CD4-positive, alpha-beta T cell treated with Interferon gamma for 1 hour (primary cell): ENCODE measurements around the gene RAP1A.
"Not testable (repeated sequence)": the region's sequence is repeated elsewhere in the genome, so short reads cannot be mapped to it uniquely, and the experiment has no call there.

Experiments
- DNase-seq: peaks from one replicate; pipeline ENCODE4 v3.0.0-alpha.2; 2020

Gene RAP1A

DNA sequence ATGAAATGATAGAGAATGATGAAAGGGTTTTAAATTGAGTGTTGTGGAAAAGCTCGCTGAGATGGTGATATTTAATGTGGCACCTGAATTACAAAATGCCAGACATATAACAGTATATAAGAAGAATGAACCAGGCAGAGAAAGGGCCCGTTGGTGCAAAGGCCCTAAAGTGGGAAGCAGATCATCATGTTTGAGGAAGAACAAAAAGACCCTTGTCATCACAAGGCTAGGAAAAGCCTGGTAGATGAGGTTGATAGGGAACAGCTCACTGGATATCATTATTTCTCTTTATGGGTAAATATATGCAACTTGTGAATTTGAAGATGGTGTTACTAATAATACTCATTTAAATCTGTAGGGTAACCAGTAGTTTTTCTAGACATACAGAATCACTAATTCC, 11.0 kb downstream of the RAP1A start:
- no peak for DNase-seq

DNA sequence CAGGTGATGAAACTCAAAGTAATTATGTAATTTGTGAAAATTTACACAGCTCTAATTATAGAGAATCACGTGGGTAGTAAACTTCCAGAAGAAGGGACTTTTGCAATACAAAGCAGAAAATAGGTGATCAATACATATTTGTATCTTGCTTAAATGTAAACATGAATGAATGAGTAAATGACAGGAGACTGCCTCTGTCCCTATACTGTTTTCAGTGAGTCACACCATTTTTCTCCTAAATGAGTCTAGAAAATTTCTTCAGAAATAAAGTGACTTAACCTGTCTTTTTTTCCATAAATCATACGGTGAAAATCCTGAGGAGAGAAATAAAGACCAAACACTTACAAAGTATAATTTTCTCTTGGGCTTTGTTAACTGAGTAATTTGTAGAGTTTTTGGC, 11.9 kb downstream of the RAP1A start:
- no peak for DNase-seq

DNA sequence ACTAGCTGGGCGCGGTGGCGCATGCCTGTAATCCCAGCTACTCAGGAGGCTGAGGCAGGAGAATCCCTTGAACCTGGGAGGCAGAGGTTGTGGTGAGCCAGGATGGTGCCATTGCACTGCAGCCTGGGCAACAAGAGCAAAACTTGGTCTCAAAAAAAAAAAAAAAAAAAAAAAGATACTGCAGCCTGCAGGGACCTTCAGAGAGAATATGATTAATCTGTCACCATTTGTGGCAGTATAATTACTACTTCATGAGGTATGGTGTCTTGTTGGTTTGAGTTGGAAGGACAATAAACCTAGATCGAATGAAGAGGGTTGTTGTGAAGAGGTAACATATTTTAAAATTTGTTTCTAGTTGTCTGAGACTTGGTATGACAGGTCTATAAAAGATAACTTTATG, 13.2 kb downstream of the RAP1A start:
- DNase-seq: not testable (repeated sequence)

GRCh38 chr1:111633736-111634247, 14.2 kb downstream of the RAP1A start:
- no peak for DNase-seq

DNA sequence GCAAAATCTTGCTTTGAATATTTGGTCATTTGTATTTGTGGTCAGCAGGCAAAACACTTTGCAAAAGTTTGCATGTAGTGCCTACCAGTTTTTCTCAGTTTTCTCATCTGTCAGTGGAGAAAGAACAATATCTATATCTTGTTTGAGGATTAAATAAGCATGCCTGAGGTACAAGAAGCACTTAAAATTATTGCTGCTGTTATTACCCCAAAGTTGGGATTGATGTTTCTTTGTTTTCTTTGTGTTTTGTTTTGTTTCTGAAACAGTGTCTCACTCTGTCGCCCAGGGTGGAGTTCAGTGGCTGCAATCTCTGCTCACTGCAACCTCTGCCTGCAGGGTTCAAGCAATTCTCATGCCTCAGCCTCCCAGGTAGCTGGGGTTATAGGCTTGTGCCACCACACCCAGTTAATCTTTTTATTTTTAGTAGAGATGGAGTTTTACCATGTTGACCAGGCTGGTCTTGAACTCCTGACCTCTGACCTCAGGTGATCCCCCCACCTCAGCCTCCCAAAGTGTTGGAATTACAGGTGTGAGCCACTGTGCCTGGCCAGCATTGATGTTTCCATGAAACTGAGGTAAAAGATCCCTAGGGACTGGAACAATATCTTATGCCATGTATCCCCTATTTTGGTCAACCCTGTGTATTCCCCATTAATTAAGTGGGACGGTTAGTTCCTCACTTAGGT, 15.9 kb downstream of the RAP1A start:
- no peak for DNase-seq

GRCh38 chr1:111638320-111638719, 18.7 kb downstream of the RAP1A start:
- no peak for DNase-seq

DNA sequence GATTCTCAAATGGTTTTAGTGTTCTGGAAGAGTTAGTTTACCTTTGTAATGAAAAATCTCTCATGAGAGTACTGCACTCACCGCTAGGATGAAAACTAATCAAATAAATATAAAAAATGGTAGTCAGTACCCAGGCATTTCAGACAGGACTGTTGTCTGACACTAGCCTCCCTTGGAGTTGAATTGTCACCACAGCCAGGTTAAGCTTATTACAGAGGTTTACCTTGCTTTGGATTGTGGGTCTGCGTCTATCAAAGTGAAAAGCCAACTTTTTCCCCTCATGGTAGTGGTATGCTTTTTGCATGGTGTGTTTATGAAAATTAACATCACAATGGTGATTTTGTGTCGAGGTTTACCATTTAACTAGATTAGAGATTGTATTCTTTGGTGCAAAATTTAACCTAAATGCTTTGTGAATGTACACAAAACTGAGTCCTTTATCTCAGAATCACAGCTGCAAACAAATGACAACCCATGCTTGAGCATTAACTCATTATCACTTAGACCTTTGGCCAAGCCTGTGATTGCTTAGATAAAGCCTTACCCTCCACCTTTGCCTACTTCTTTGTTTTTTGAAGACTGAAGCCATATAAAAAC, 20.1 kb downstream of the RAP1A start:
- DNase-seq: no peak

GRCh38 chr1:111643097-111643496, 23.5 kb downstream of the RAP1A start:
- no peak for DNase-seq

GRCh38 chr1:111643696-111644095, 24.1 kb downstream of the RAP1A start:
- no peak for DNase-seq

GRCh38 chr1:111644506-111644905, 24.9 kb downstream of the RAP1A start:
- no peak for DNase-seq

GRCh38 chr1:111647736-111648135, 28.1 kb downstream of the RAP1A start:
- no peak for DNase-seq

DNA sequence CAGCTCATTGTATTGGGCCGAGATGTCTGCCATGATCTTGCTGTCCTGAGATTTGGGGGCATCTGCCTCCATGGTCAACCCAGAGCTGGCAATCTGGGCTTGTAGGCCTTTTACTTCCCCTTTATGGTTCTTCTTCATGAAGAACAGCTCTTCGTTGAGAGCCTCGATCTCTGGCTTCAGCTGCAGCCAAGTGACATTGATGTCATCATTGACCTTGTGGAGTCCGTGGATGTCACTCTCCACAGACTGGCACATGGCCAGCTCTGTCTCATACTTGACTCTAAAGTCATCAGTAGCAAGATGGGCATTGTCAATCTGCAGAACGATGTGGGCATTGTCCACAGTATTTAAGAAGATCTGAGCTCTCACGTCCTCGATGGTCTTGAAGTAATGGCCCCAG, 29.2 kb downstream of the RAP1A start:
- no peak for DNase-seq

- no peak for DNase-seq
These were observed 29.6 kb downstream of the RAP1A start for GRCh38 chr1:111649227-111649626.

- DNase-seq: no peak
These were observed 30.1 kb downstream of the RAP1A start for GRCh38 chr1:111649648-111650047.

DNA sequence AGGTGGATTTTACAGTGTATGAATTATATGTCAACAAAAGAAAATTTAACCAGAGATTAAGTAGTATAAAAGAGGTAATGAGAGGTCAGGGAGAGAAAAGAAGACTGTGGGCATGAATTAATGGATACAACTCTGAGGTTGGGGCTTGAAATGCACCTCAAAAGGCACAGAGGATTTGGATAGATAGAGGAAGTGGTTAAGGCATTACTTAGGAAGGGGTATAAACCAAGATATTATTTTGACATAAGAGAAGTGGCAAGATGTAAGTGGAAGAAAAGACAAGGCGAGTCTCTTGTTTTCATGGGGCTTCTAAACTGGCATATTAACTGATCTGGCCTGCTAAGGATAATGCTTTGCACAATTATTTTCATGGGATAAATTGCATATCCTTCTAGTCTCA, 34.1 kb downstream of the RAP1A start:
- DNase-seq: no peak

- no peak for DNase-seq
These were observed 35.2 kb downstream of the RAP1A start for GRCh38 chr1:111654839-111655238.

GRCh38 chr1:111656086-111657017, 36.8 kb downstream of the RAP1A start:
- no peak for DNase-seq

DNA sequence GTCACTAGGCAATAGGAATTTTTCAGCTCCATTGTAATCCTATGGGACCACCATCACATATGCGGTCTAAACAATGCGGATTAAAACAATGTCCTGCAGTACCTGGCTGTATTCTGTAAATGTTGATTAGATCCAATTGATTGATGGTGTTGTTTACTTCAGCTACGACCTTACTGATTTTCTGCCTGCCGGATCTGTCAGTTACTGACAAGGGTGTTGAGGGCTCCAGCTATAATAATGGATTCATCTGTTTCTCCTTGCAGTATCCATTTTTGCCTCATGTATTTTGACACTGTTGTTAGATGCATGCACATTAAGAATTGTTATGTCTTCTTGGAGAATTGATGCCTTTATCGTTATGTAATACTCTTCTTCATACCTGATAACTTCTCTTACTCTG, 39.0 kb downstream of the RAP1A start:
- no peak for DNase-seq

DNA sequence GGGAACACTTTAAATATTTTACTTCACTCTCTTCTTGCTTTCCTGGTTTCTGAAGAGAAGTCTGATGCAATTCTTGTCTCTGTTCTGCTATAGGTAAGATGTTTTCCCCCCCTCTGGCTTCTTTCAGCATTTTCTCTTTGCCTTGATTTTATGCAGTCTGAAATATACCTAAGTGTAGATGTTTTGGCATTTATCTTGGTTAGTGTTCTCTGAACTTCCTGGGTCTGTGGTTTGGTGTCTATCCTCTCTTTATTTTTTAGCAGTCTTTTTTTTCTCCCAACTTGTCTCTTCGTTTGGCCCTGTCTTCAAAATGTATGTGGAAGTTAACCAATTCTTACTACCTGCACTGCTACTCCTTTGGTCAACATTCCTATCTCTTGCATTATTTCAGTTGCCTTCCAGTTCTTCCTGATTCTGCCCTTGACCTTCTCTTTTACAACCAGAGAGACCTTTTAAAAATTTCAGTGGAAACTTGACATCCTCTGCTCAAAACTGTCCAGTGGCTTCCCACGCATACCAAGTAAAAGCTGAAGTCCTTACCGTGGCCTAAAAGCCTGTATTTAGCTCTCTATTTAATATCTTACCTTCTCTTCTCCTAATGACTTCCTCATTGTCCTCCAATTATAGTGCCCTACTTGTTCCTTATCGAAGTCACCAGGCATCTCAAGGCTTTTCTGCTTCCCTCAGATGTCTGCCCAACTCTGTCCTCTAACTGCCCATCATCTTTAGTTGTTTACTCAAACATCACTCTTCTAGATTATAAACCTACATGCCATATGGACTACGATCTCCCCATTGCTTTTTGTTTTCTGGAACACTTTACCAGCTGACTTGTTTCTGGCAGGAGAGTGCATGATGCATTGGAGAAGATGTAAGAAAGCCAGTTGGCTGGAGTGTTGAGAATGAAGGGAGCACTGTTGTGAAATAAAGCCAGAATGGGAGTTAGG, 40.9 kb downstream of the RAP1A start:
- DNase-seq: no peak

DNA sequence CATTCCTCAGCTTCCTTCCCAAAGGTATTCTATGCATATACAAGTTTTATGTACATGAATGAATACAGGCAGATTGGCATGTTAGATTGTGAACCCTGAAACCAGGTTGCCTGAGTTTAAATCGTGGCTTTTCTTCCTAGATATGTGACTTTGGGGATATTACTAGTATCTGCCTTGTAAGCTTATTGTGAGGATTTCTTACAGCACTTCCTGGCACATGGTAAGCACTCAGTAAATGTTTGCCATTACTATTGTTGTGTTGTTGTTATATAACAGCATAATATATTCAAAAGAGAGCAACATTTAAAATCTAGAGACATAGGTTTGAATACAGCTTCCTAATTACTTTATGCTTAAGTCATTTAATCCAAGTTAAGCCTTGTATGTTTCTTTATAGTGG, 45.1 kb downstream of the RAP1A start:
- no peak for DNase-seq

- no peak for DNase-seq
These were observed 45.9 kb downstream of the RAP1A start for GRCh38 chr1:111665497-111665896.

DNA sequence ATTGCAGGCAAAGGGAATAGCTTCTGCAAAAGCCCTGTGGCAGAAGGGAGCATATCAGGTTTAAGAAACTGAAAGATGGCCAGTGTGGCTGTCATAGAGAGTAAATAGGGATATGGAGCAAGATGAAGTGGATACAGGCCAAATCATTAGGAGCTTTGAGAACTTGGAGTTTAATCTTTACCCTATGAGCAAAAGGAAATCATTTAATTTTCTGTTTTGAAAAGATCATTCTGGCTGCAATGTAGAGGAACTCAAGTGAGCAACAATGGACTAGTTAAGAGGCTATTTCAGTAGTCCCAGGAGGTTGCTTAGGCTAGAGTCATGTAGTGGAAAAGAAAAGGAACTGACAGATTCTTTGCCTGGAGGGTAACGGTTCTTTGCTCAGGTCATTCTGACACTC, 47.2 kb downstream of the RAP1A start:
- no peak for DNase-seq

DNA sequence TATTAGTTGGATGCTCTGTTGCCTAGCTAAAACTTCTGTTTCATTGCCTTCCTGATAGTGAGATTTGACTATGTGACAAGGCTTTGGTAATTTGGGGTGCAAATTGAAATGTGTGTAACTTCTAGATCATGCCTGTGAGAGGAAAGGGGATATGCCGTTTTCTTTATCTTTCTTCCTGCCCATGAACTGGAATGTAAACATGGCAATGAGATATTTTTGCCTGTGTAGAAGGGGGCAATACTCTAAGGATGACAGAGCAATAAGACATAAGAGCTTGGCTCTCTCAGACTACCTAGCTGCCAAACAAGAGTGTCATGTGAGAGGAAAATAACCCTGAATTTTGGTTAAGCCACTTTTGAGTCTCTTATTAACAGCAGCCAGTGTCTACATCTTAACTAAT, 49.7 kb downstream of the RAP1A start:
- DNase-seq: no peak
